ENCODE results near the gene EPB41L2. TPM values are rescaled to one million over a fixed set of nuclear protein-coding genes. Genes with fewer than 3 reads are reported as not detected.
"Not testable (repeated sequence)": the region's sequence is repeated elsewhere in the genome, so short reads cannot be mapped to it uniquely, and the experiment has no call there.

The EPB41L2 gene
- total RNA-seq, 6 experiments from 2014 or later: 15.3 to 38.5 (median 24.6) TPM

GRCh38 chr6:130927305-130927704 is 135.7 kb downstream of the EPB41L2 start:
- H3K4me3 ChIP-seq: no peak overlapping the region
- no peaks in the 10 kb centered on the region for H3K36me3 ChIP-seq
- H3K27ac ChIP-seq: no peak overlapping the region
- no peaks in the 10 kb centered on the region for H3K4me1 ChIP-seq
- TF ChIP-seq, protein P1, sequence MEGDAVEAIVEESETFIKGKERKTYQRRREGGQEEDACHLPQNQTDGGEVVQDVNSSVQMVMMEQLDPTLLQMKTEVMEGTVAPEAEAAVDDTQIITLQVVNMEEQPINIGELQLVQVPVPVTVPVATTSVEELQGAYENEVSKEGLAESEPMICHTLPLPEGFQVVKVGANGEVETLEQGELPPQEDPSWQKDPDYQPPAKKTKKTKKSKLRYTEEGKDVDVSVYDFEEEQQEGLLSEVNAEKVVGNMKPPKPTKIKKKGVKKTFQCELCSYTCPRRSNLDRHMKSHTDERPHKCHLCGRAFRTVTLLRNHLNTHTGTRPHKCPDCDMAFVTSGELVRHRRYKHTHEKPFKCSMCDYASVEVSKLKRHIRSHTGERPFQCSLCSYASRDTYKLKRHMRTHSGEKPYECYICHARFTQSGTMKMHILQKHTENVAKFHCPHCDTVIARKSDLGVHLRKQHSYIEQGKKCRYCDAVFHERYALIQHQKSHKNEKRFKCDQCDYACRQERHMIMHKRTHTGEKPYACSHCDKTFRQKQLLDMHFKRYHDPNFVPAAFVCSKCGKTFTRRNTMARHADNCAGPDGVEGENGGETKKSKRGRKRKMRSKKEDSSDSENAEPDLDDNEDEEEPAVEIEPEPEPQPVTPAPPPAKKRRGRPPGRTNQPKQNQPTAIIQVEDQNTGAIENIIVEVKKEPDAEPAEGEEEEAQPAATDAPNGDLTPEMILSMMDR (IDR thresholded peaks at IDR 0.05): no peak
- TF ChIP-seq POLR2A (IDR thresholded peaks at IDR 0.05): no peak
- no peaks in the 10 kb centered on the region for H3K27me3 ChIP-seq
- 78% methylated on average over 1 of the region's 2 CpGs for WGBS (ENCODE audit: insufficient coverage, low coverage, low lambda C conversion rate, missing lambda C conversion rate)
- no peak for ATAC-seq
- DNase-seq: no peak
- no peaks in the 10 kb centered on the region for H3K9me3 ChIP-seq
- intact Hi-C loops (cut with DNase I): no loop called here

DNA sequence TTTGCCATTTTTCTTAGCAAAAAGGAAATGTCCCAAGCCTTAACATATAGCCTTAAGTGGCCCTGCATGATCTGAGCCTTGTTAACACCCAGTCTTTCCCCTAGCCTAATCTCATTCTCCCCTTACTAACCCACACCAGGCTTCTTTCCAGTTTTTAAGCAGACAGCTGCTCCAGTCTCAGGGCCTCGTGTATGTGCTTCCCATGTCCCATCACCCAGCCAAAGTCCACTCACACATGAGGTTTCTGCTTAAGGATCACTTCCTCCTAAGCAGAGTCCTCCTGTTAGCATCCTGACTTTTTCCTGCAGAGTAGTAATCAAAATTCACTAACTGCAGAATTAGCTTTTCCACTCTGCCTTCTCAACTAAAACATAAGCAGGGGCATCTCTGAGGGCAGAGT is 139.7 kb downstream of the EPB41L2 start:
- Histone ChIP-seq H3K4me3 (no peak overlapping the region), H3K27me3 (no peaks in the 10 kb centered on the region), H3K27ac (no peak overlapping the region), H3K4me1 (no peaks in the 10 kb centered on the region), H3K9me3 (no peaks in the 10 kb centered on the region), H3K36me3 (no peaks in the 10 kb centered on the region)
- no peak for DNase-seq
- WGBS (ENCODE audit: insufficient coverage, low coverage, low lambda C conversion rate, missing lambda C conversion rate): 47% methylated on average over 1 of the region's 1 CpG
- TF ChIP-seq, protein P1 (IDR thresholded peaks at IDR 0.05): no peak
- TF ChIP-seq POLR2A (IDR thresholded peaks at IDR 0.05): no peak
- intact Hi-C loops (cut with DNase I): no loop called here
- ATAC-seq: no peak

DNA sequence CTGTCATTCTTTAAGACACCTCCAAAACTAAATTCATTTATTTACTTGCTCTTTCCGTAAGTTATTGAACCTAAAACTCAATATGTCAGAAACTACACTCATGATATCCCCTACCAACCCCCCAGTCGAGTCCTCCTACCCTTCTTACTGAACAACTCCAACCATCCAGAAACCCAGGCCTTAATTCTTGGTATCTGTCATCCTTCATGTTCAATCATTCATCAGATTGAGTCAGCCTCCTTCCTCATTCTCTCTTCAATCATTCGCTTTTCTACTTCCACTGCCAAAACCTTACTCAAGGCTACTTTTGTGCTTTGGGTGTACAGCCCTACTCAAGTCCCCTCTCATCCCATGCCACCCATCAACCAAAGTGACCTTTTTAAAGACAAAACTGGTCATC is 140.1 kb downstream of the EPB41L2 start:
- no peak for ATAC-seq
- Histone ChIP-seq H3K4me3 (no peak overlapping the region), H3K9me3 (no peaks in the 10 kb centered on the region), H3K27ac (no peak overlapping the region), H3K27me3 (no peaks in the 10 kb centered on the region), H3K36me3 (no peaks in the 10 kb centered on the region), H3K4me1 (no peaks in the 10 kb centered on the region)
- no peak for TF ChIP-seq POLR2A (IDR thresholded peaks at IDR 0.05)
- TF ChIP-seq, protein P1 (IDR thresholded peaks at IDR 0.05): no peak
- 92% methylated on average over 3 of the region's 3 CpGs for WGBS (ENCODE audit: insufficient coverage, low coverage, low lambda C conversion rate, missing lambda C conversion rate)
- intact Hi-C loops (cut with DNase I): no loop called here
- no peak for DNase-seq

DNA sequence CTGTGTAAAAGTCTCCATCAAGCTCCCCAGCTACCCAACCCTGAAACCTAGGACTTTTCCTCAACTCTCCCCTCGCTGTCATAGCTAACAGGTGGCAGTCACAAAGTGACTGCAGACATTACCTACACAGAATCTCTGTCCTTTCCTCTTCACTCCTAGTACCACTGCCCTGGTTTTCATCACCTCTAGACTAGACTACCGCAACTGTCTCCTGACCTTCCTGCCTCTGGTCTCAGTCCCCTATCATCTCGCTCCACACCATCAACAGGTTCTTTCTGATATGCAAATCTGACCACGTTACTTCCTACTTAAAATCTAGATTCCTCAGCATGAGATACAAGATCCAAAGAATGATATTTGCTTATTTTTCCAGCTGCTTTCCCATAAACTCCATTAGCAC is 142.1 kb downstream of the EPB41L2 start:
- DNase-seq (no peak), ATAC-seq (no peak)
- TF ChIP-seq, protein P1 (IDR thresholded peaks at IDR 0.05): no peak
- TF ChIP-seq POLR2A (IDR thresholded peaks at IDR 0.05): no peak
- 81% methylated on average over 4 of the region's 4 CpGs for WGBS (ENCODE audit: insufficient coverage, low coverage, low lambda C conversion rate, missing lambda C conversion rate)
- intact Hi-C loops (cut with DNase I): no loop called here
- H3K9me3 ChIP-seq: no peaks in the 10 kb centered on the region
- H3K27me3 ChIP-seq: no peaks in the 10 kb centered on the region
- H3K4me3 ChIP-seq: no peak overlapping the region
- H3K27ac ChIP-seq: no peak overlapping the region
- H3K36me3 ChIP-seq: no peaks in the 10 kb centered on the region
- no peaks in the 10 kb centered on the region for H3K4me1 ChIP-seq

DNA sequence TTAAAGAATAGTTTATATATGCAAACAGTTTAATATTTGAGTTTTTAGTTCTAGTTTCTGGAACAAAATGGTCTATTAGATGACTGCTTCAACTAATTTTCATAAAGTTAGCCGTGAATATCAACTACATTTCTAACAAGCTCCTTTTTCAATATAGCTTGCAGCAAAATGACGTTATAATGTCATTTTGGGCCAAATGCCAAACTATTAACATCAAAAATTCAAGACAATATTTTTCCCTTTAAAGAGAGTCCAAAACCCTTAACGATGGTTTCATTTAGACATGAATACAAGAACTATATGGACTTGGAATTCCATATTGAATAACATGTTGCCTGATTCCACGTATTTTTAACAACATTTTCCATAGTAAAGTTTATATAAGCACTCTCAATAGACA is 144.9 kb downstream of the EPB41L2 start:
- Histone ChIP-seq H3K9me3 (no peaks in the 10 kb centered on the region), H3K4me1 (no peaks in the 10 kb centered on the region), H3K27me3 (no peaks in the 10 kb centered on the region), H3K4me3 (no peak overlapping the region), H3K27ac (no peak overlapping the region), H3K36me3 (no peaks in the 10 kb centered on the region)
- ATAC-seq (no peak), DNase-seq (no peak)
- intact Hi-C loops (cut with DNase I): no loop called here
- 72% methylated on average over 4 of the region's 4 CpGs for WGBS (ENCODE audit: insufficient coverage, low coverage, low lambda C conversion rate, missing lambda C conversion rate)
- TF ChIP-seq POLR2A (IDR thresholded peaks at IDR 0.05): no peak
- TF ChIP-seq, protein P1 (IDR thresholded peaks at IDR 0.05): no peak

- H3K4me1 ChIP-seq; H3K27me3 ChIP-seq; H3K27ac ChIP-seq; H3K36me3 ChIP-seq; ATAC-seq; H3K4me3 ChIP-seq; intact Hi-C loops (cut with DNase I); DNase-seq; H3K9me3 ChIP-seq: not testable (repeated sequence)
- WGBS (ENCODE audit: insufficient coverage, low coverage, low lambda C conversion rate, missing lambda C conversion rate): 83% methylated on average over 1 of the region's 2 CpGs
Measured at GRCh38 chr6:130915606-130916005, 147.4 kb downstream of the EPB41L2 start.
